KMS-11 (cell line): ENCODE data around the gene TTYH2.
"Not testable (repeated sequence)": the region's sequence is repeated elsewhere in the genome, so short reads cannot be mapped to it uniquely, and the experiment has no call there.

ENCODE experiments used
- H2AFZ ChIP-seq: fragments of 200-600 bp; sonication (generic); 2 replicates; pipeline ENCODE4 v1.6.1; 2016; ENCODE audit warnings: antibody characterized with exemption, mixed run types, low read depth
- H3K27ac ChIP-seq: fragments of 200-600 bp; sonication (generic); 2 replicates; pipeline ENCODE4 v1.6.1; 2016; ENCODE audit warnings: mild to moderate bottlenecking, mixed run types
- H3K27me3 ChIP-seq: fragments of 200-600 bp; sonication (generic); 2 replicates; pipeline ENCODE4 v1.6.1; 2017; ENCODE audit warnings: mild to moderate bottlenecking, low read depth, mixed run types, moderate library complexity; ENCODE audit not compliant: insufficient read depth
- H3K36me3 ChIP-seq: fragments of 200-600 bp; sonication (generic); 2 replicates; pipeline ENCODE4 v1.6.1; 2017; ENCODE audit warnings: mild to moderate bottlenecking, mixed run types; ENCODE audit not compliant: insufficient read depth
- H3K4me1 ChIP-seq: fragments of 200-600 bp; sonication (generic); 2 replicates; pipeline ENCODE4 v1.6.1; 2016; ENCODE audit warnings: mild to moderate bottlenecking, low read depth, mixed run types; ENCODE audit not compliant: poor library complexity, severe bottlenecking
- H3K4me2 ChIP-seq: fragments of 200-600 bp; sonication (generic); 2 replicates; pipeline ENCODE4 v1.7.0; 2016; ENCODE audit warnings: mild to moderate bottlenecking, mixed run types
- H3K4me3 ChIP-seq: fragments of 200-600 bp; sonication (generic); IDR thresholded peaks from 2 replicates; pipeline ENCODE4 v1.6.1; 2017; ENCODE audit warnings: low read depth, low read length, mixed read lengths; ENCODE audit not compliant: insufficient read depth
- H3K79me2 ChIP-seq: fragments of 200-600 bp; sonication (generic); 2 replicates; pipeline ENCODE4 v1.6.1; 2016; ENCODE audit warnings: low read depth, mixed run types; ENCODE audit not compliant: insufficient read depth
- H3K9ac ChIP-seq: fragments of 200-600 bp; sonication (generic); 2 replicates; pipeline ENCODE4 v1.6.1; 2016; ENCODE audit warnings: mild to moderate bottlenecking, mixed run types
- H4K20me1 ChIP-seq: fragments of 200-600 bp; sonication (generic); 2 replicates; pipeline ENCODE4 v1.6.1; 2016; ENCODE audit warnings: mild to moderate bottlenecking, mixed run types; ENCODE audit not compliant: insufficient read depth
- TF ChIP-seq, protein P1 (sequence below): fragments of 200-600 bp; sonication (generic); conservative IDR thresholded peaks from 2 replicates; pipeline ENCODE4 v1.6.1; 2017; ENCODE audit warnings: low read depth, mild to moderate bottlenecking, antibody characterized with exemption, low read length, moderate library complexity, mixed read lengths

Gene TTYH2

DNA sequence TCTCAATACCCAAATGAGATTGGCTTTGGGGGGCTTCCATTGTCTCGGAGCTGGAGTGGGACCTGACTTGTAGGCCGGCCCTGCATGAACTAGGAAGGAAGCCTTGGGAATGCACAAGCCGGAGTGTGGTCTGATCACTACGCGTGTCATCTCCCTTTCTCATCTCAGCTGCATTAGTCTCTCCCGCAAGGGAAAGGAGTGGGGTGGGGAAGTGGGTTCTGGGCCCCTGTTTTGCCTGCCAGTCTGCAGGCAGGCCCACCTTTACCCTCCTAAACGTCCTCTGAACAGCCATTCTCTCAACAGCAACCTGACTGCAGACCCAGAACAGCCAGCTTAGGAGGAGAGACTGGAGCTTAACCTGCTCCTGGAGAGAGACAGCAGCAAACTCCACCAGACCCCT, 49.2 kb downstream of the TTYH2 start:
- TF ChIP-seq, protein P1, sequence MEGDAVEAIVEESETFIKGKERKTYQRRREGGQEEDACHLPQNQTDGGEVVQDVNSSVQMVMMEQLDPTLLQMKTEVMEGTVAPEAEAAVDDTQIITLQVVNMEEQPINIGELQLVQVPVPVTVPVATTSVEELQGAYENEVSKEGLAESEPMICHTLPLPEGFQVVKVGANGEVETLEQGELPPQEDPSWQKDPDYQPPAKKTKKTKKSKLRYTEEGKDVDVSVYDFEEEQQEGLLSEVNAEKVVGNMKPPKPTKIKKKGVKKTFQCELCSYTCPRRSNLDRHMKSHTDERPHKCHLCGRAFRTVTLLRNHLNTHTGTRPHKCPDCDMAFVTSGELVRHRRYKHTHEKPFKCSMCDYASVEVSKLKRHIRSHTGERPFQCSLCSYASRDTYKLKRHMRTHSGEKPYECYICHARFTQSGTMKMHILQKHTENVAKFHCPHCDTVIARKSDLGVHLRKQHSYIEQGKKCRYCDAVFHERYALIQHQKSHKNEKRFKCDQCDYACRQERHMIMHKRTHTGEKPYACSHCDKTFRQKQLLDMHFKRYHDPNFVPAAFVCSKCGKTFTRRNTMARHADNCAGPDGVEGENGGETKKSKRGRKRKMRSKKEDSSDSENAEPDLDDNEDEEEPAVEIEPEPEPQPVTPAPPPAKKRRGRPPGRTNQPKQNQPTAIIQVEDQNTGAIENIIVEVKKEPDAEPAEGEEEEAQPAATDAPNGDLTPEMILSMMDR = no peak
- H3K4me1 ChIP-seq = no peaks in the 10 kb centered on the region
- H3K4me2 ChIP-seq = no peak overlapping the region
- H3K9ac ChIP-seq = no peak overlapping the region
- H3K27me3 ChIP-seq = peaks cover 11% of the 10 kb centered on the region; the same call in 1 of the 2 replicates
- no peaks in the 10 kb centered on the region for H3K79me2 ChIP-seq
- no peaks in the 10 kb centered on the region for H4K20me1 ChIP-seq
- no peak overlapping the region for H2AFZ ChIP-seq
- H3K4me3 ChIP-seq = no peak overlapping the region
- H3K27ac ChIP-seq = no peak overlapping the region
- no peaks in the 10 kb centered on the region for H3K36me3 ChIP-seq

DNA sequence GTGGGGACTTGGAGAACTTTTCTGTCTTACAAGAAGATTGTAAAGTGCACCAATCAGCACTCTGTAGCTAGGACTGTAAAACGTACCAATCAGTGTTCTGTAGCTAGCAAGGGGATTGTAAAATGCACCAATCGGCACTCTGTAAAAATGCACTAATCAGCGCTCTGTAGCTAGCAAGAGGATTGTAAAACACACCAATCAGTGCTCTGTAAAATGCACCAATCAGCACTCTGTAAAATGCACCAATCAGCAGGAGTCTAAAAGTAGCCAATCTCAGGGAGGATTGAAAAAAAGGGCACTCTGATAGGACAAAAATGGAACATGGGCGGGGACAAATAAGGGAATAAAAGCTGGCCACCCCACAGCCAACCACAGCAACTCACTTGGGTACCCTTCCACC, 53.7 kb downstream of the TTYH2 start:
- not testable (repeated sequence) for H3K4me2 ChIP-seq

DNA sequence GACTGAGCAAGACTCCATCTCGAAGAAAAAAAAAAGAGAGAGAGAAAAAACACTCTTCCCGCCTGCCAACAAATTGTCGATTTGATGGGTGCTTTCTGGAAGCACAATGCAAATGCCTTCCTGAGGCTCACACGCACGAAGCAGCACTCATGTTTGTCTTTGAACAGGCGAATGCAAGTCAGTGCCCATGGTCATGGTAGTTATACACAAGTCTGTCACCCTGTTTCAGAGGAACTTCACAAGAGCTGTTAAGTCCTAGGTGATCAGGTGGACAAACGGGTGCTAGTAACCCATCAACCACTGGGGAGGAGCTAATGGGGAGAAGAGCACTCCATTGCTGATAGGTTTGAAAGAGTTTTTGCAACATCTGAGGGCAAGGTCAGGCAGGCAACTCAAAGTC, 54.2 kb downstream of the TTYH2 start:
- no peak overlapping the region for H2AFZ ChIP-seq
- no peak overlapping the region for H3K27ac ChIP-seq
- H3K27me3 ChIP-seq = peaks cover 50% of the 10 kb centered on the region
- no peaks in the 10 kb centered on the region for H3K4me1 ChIP-seq
- TF ChIP-seq, protein P1 = no peak
- H3K36me3 ChIP-seq = no peaks in the 10 kb centered on the region
- no peak overlapping the region for H3K9ac ChIP-seq
- H3K4me2 ChIP-seq = no peak overlapping the region
- no peaks in the 10 kb centered on the region for H3K79me2 ChIP-seq
- no peaks in the 10 kb centered on the region for H4K20me1 ChIP-seq
- H3K4me3 ChIP-seq = no peak overlapping the region

More for the DNA sequence above, 53.7 kb downstream of the TTYH2 start:
- not testable (repeated sequence) for H4K20me1 ChIP-seq, H3K36me3 ChIP-seq, H3K27ac ChIP-seq, H3K4me1 ChIP-seq, H3K4me3 ChIP-seq, H2AFZ ChIP-seq, H3K9ac ChIP-seq, H3K79me2 ChIP-seq
- H3K27me3 ChIP-seq = peaks cover 45% of the 10 kb centered on the region

DNA sequence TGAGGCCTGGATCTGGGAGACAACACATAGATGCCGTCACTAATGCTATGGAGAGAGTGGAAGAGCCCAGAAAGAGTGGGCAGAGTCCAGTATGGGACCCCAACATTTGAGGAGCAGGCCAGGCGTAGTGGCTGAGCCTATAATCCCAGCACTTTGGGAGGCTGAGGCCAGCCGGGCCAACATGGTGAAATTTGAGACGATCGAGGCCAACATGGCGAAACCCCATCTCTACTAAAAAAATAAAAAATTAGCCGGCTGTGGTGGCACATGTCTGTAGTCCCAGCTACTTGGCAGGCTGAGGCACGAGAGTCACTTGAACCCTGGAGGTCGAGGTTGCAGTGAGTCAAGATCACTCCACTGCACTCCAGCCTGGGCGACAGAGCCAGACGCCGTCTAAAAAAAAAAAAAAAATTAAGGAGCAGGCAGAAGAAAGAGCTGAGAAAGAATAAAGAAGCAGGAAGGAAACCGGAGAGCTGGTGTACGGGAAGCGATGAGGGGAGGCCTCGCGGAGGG, 54.7 kb downstream of the TTYH2 start:
- no peaks in the 10 kb centered on the region for H3K36me3 ChIP-seq
- H3K9ac ChIP-seq = no peak overlapping the region
- H3K27ac ChIP-seq = no peak overlapping the region
- peaks cover 54% of the 10 kb centered on the region for H3K27me3 ChIP-seq
- no peaks in the 10 kb centered on the region for H4K20me1 ChIP-seq
- H3K4me1 ChIP-seq = no peaks in the 10 kb centered on the region
- no peak overlapping the region for H3K4me2 ChIP-seq
- no peak overlapping the region for H2AFZ ChIP-seq
- TF ChIP-seq, protein P1 = no peak
- H3K79me2 ChIP-seq = no peaks in the 10 kb centered on the region
- no peak overlapping the region for H3K4me3 ChIP-seq

DNA sequence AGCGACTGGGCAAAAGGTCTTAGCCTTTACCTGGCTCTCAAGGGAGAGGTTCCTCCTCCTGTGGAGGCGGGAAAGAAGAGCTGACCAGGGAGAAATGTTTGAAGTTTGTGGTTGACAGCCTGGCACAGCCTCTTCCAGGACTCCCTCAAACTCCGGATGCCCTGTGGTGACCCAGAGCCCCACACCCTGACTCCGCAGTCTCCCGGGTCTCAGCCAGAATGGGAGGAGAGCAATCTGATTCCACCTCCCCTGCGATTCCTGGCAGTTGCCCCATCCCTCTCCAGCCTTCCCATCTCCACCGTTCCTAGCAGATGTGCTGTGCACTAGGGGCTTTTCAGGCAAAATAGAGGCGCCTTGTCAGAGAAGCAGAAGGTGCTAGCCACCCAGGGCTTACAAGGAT, 55.2 kb downstream of the TTYH2 start:
- Histone ChIP-seq H3K27me3 (peaks cover 58% of the 10 kb centered on the region), H2AFZ (no peak overlapping the region), H3K79me2 (no peaks in the 10 kb centered on the region), H3K4me3 (no peak overlapping the region), H3K27ac (no peak overlapping the region), H3K36me3 (no peaks in the 10 kb centered on the region), H3K4me1 (no peaks in the 10 kb centered on the region), H3K4me2 (no peak overlapping the region), H4K20me1 (no peaks in the 10 kb centered on the region), H3K9ac (no peak overlapping the region)
- TF ChIP-seq, protein P1 = no peak
